ENCODE measurements around the gene SLC36A4. TPM values are rescaled to one million over a fixed set of nuclear protein-coding genes. Genes with fewer than 3 reads are reported as not detected.

Gene SLC36A4
- total RNA-seq, 1 donor from 2014 or later, result 67.6 TPM

DNA sequence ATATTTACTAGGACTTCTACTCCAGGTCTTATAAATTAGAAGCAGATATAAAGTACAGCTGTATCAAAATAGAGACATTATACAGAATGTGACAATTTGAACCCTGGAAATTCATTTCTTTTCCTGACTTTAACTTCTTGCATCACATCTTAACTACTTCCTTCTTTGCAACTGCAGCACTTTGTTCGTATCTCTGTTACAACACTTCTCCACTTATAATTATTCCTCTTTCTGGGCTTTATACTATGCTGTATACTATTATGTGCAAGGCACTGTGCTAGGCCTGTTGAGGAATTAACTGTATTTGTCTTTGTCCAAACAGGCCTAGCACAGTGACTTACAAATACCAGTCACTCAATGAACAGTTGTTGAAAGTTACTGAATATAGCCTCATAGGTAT, 1.8 kb upstream of the SLC36A4 start:
- H3K4me1 Mint-ChIP-seq, result peaks cover 3% of the 10 kb centered on the region
- H3K27me3 Mint-ChIP-seq (ENCODE audit: insufficient read depth, low read depth), result peaks cover 2% of the 10 kb centered on the region
- H3K4me3 Mint-ChIP-seq, result no peak overlapping the region
- H3K9me3 Mint-ChIP-seq, result peaks cover 9% of the 10 kb centered on the region
- Histone ChIP-seq H3K9me3 (ENCODE audit: low read depth) (no peaks in the 10 kb centered on the region), H3K79me2 (ENCODE audit: low read depth) (peaks cover 28% of the 10 kb centered on the region), H3K4me2 (no peak overlapping the region), H4K20me1 (ENCODE audit: low read depth) (peaks cover 6% of the 10 kb centered on the region), H3K36me3 (no peaks in the 10 kb centered on the region), H3K4me1 (peaks cover 21% of the 10 kb centered on the region), H2AFZ (replicated peaks) (no peak overlapping the region), H3K9ac (no peak overlapping the region), H3K4me3 (no peak overlapping the region), H3F3A (ENCODE audit: low read depth) (no peaks in the 10 kb centered on the region), H3K27me3 (no peaks in the 10 kb centered on the region), H3K27ac (no peak overlapping the region)
- no peak for TF ChIP-seq EZH2 (IDR thresholded peaks at IDR 0.05)
- no peak for TF ChIP-seq EZH2phosphoT487 (IDR thresholded peaks at IDR 0.05)
- TF ChIP-seq, protein P1, sequence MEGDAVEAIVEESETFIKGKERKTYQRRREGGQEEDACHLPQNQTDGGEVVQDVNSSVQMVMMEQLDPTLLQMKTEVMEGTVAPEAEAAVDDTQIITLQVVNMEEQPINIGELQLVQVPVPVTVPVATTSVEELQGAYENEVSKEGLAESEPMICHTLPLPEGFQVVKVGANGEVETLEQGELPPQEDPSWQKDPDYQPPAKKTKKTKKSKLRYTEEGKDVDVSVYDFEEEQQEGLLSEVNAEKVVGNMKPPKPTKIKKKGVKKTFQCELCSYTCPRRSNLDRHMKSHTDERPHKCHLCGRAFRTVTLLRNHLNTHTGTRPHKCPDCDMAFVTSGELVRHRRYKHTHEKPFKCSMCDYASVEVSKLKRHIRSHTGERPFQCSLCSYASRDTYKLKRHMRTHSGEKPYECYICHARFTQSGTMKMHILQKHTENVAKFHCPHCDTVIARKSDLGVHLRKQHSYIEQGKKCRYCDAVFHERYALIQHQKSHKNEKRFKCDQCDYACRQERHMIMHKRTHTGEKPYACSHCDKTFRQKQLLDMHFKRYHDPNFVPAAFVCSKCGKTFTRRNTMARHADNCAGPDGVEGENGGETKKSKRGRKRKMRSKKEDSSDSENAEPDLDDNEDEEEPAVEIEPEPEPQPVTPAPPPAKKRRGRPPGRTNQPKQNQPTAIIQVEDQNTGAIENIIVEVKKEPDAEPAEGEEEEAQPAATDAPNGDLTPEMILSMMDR (IDR thresholded peaks at IDR 0.05), result no peak
- H3K27ac Mint-ChIP-seq, result no peak overlapping the region
- H3K36me3 Mint-ChIP-seq, result peaks cover 12% of the 10 kb centered on the region
- DNase-seq (ENCODE audit: low spot score), result no peak

DNA sequence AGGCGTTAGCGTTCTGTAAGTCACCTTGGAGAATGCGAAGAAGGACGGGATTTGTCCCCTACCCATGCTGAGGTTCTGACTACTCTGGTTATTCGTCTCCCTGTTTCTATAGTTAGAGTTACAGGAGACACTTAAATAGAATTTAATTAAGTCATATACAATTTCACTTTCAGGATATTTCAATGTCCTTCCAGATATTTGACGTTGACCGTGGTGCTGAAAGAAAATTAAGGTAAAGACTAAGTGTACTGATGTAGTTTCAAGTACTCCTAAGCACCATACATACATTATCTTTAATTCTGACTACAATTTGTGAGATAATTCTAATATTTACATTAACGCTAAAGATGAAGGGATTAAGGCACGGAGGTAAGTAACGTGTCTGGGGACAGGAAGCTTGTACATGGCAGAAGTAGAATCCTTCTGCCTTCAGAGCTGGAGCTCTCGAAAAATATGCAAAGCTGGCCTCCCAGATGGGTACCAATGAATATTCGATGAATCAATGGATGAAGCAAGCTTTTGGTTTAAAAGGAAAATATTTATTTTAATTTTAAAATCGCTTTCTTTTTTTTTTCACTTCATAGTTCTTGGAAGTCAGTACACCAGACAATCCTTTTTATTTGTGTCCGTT, 539 bp upstream of the SLC36A4 start:
- no peaks in the 10 kb centered on the region for H3K27me3 ChIP-seq
- peaks cover 13% of the 10 kb centered on the region for H3K9me3 Mint-ChIP-seq
- H3K27ac Mint-ChIP-seq, result no peak overlapping the region
- H3K9me3 ChIP-seq (ENCODE audit: low read depth), result no peaks in the 10 kb centered on the region
- DNase-seq (ENCODE audit: low spot score), result no peak
- peak overlapping the region; percentile 56 for H3K4me3 ChIP-seq
- peaks cover 6% of the 10 kb centered on the region for H4K20me1 ChIP-seq (ENCODE audit: low read depth)
- H3K27me3 Mint-ChIP-seq (ENCODE audit: insufficient read depth, low read depth), result peaks cover 2% of the 10 kb centered on the region
- no peak overlapping the region for H3K9ac ChIP-seq
- TF ChIP-seq, protein P1 (IDR thresholded peaks at IDR 0.05), result no peak
- TF ChIP-seq EZH2phosphoT487 (IDR thresholded peaks at IDR 0.05) (no peak), EZH2 (IDR thresholded peaks at IDR 0.05) (no peak)
- H3K79me2 ChIP-seq (ENCODE audit: low read depth), result peaks cover 41% of the 10 kb centered on the region
- peak overlapping the region; percentile 68 for H2AFZ ChIP-seq (replicated peaks)
- H3K4me3 Mint-ChIP-seq, result peak overlapping the region; percentile 97
- no peaks in the 10 kb centered on the region for H3F3A ChIP-seq (ENCODE audit: low read depth)
- no peak overlapping the region for H3K27ac ChIP-seq
- H3K36me3 Mint-ChIP-seq, result peaks cover 17% of the 10 kb centered on the region
- peak overlapping the region; percentile 87 for H3K4me2 ChIP-seq
- peaks cover 21% of the 10 kb centered on the region for H3K4me1 ChIP-seq
- H3K36me3 ChIP-seq, result no peaks in the 10 kb centered on the region
- H3K4me1 Mint-ChIP-seq, result peaks cover 3% of the 10 kb centered on the region

DNA sequence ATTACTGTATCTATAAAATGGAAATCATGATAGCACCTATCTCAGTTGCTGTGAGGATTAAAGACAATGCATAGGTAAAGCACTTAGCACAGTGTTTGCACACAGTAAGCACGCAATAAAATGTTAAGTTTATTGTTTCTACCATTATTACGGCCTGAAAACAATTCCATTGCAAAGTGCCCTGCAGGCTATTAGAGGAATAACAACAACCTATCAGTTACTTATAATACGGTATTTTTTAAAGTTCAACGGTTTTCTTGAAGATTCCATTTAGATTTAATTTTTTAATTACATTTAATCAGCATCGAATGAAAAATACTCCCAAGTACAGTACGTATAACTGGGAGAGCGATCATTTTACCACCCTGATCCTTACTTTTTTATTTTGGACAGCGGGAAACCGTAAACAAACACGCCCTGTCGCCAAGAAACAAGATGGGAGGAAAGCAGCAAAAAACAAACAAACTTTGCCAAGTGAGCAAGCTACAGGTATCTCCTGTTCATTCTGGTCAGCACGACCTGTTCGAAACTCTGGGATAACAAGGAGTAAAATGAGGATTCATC, 893 bp downstream of the SLC36A4 start:
- H3K27ac ChIP-seq, result no peak overlapping the region
- Mint-ChIP-seq H3K36me3 (peaks cover 23% of the 10 kb centered on the region), H3K9me3 (peaks cover 20% of the 10 kb centered on the region), H3K27ac (peak overlapping the region; percentile 99), H3K4me1 (peaks cover 3% of the 10 kb centered on the region), H3K27me3 (ENCODE audit: insufficient read depth, low read depth) (peaks cover 2% of the 10 kb centered on the region), H3K4me3 (peak overlapping the region; percentile 97)
- H3K4me2 ChIP-seq, result peak overlapping the region; percentile 87
- H2AFZ ChIP-seq (replicated peaks), result peak overlapping the region; percentile 68
- TF ChIP-seq EZH2phosphoT487 (IDR thresholded peaks at IDR 0.05), result no peak
- TF ChIP-seq, protein P1 (IDR thresholded peaks at IDR 0.05), result peak; percentile 52
- H3K9me3 ChIP-seq (ENCODE audit: low read depth), result no peaks in the 10 kb centered on the region
- H3K79me2 ChIP-seq (ENCODE audit: low read depth), result peaks cover 56% of the 10 kb centered on the region
- no peaks in the 10 kb centered on the region for H3F3A ChIP-seq (ENCODE audit: low read depth)
- peak overlapping the region; percentile 56 for H3K4me3 ChIP-seq
- DNase-seq (ENCODE audit: low spot score), result no peak
- H3K36me3 ChIP-seq, result no peaks in the 10 kb centered on the region
- peak overlapping the region; percentile 71 for H3K9ac ChIP-seq
- H3K4me1 ChIP-seq, result peaks cover 29% of the 10 kb centered on the region
- no peaks in the 10 kb centered on the region for H3K27me3 ChIP-seq
- H4K20me1 ChIP-seq (ENCODE audit: low read depth), result peaks cover 6% of the 10 kb centered on the region
